ENCODE measurements around the gene GRHL3. TPM values are rescaled to one million over a fixed set of nuclear protein-coding genes. Genes with fewer than 3 reads are reported as not detected.

GRHL3 gene
- total RNA-seq, 2 donors from 2014 or later, result 8.1 to 8.4 TPM

DNA sequence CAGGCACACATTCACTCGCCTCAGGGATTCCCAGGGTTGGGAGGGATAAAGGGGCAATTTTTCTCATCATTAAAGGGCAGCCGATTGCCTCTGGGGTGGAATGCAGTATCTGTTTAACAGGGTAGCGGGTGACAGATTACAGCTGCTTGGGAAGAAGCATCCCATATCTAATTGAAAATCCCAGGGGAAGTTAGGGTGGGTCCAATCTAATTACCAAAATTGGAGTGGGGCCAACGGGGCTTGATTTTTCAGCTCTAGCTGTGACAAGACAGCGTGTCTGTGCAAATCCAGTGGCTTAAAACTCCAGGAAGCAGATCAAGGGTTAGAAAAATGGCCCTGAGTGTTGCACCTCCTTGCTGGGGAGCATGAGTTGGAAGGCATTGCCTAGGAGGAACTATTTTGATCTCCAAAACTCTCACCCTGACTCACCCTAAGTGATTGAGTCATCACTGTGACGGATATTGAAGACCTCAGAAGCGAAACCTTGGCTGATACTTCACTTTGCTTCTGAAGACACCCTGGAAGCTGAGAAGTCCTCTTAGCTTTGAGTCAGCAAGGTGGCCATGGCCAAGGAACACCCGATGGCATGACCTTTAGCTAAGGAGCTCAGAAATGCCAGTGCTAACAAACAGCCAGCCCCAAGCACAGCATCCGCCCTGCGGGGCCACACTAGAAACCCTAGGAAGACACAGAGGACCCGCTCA is 46.0 kb downstream of the GRHL3 start:
- H3K9me3 ChIP-seq, result no peaks in the 10 kb centered on the region
- WGBS, result 71% methylated on average over 11 of the region's 11 CpGs
- H3K27ac ChIP-seq, result no peak overlapping the region
- no peak for TF ChIP-seq POLR2AphosphoS5 (IDR thresholded peaks at IDR 0.05)
- TF ChIP-seq POLR2A (IDR thresholded peaks at IDR 0.05), result no peak
- TF ChIP-seq, protein P1, sequence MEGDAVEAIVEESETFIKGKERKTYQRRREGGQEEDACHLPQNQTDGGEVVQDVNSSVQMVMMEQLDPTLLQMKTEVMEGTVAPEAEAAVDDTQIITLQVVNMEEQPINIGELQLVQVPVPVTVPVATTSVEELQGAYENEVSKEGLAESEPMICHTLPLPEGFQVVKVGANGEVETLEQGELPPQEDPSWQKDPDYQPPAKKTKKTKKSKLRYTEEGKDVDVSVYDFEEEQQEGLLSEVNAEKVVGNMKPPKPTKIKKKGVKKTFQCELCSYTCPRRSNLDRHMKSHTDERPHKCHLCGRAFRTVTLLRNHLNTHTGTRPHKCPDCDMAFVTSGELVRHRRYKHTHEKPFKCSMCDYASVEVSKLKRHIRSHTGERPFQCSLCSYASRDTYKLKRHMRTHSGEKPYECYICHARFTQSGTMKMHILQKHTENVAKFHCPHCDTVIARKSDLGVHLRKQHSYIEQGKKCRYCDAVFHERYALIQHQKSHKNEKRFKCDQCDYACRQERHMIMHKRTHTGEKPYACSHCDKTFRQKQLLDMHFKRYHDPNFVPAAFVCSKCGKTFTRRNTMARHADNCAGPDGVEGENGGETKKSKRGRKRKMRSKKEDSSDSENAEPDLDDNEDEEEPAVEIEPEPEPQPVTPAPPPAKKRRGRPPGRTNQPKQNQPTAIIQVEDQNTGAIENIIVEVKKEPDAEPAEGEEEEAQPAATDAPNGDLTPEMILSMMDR (IDR thresholded peaks at IDR 0.05), result no peak
- no peaks in the 10 kb centered on the region for H3K36me3 ChIP-seq
- intact Hi-C loops (cut with DNase I), result no loop called here
- H3K27me3 ChIP-seq (replicated peaks; ENCODE audit: insufficient read depth), result no peaks in the 10 kb centered on the region
- no peak overlapping the region for H3K4me3 ChIP-seq
- DNase-seq (ENCODE audit: low spot score), result no peak
- no peaks in the 10 kb centered on the region for H3K4me1 ChIP-seq (replicated peaks)

DNA sequence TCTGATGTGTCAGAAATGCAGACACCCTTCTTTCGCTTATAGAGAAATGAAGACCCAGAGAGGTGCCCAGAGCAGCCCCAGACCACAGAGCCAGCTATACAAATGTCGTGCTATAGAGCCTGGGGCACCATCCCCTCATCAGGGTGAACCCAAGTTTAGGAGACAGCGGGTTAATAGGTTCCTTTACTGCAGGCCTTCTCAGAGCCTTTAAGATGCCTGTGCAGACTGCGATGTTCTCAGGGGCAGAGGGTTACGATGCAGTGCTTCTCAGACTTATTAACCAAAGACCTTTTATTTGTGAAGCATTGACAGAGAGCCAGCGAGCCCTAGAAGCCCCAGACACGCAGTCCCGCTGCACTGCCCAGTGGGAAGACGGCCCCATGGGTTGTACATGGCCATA is 47.5 kb downstream of the GRHL3 start:
- Histone ChIP-seq H3K36me3 (no peaks in the 10 kb centered on the region), H3K27me3 (replicated peaks; ENCODE audit: insufficient read depth) (no peaks in the 10 kb centered on the region), H3K4me1 (replicated peaks) (no peaks in the 10 kb centered on the region), H3K27ac (no peak overlapping the region), H3K9me3 (no peaks in the 10 kb centered on the region), H3K4me3 (no peak overlapping the region)
- intact Hi-C loops (cut with DNase I), result no loop called here
- 92% methylated on average over 9 of the region's 9 CpGs for WGBS
- no peak for DNase-seq (ENCODE audit: low spot score)
- TF ChIP-seq POLR2A (IDR thresholded peaks at IDR 0.05) (no peak), POLR2AphosphoS5 (IDR thresholded peaks at IDR 0.05) (no peak)
- TF ChIP-seq, protein P1 (IDR thresholded peaks at IDR 0.05), result no peak

DNA sequence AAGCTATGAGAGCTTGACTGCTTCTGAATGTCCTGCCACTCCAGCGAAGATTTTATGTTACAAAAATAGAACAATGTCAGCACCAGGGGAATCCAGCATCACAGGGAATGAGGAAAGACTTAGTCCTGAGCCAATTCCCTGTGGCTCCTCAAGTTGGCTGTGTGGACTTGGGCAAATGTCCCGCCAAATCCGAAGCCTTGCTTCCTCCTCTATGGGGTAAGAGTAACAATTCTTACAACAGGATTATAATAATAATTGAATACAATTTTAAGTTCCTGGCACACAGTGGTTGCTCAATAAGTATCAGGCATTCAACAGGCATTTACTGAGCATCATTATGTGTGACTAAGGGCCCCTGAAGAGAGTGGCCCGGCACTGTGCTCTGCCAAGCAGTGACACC is 50.0 kb downstream of the GRHL3 start:
- no peaks in the 10 kb centered on the region for H3K36me3 ChIP-seq
- TF ChIP-seq POLR2A (IDR thresholded peaks at IDR 0.05) (no peak), POLR2AphosphoS5 (IDR thresholded peaks at IDR 0.05) (no peak)
- TF ChIP-seq, protein P1 (IDR thresholded peaks at IDR 0.05), result no peak
- no peak for DNase-seq (ENCODE audit: low spot score)
- intact Hi-C loops (cut with DNase I), result no loop called here
- no peak overlapping the region for H3K4me3 ChIP-seq
- H3K9me3 ChIP-seq, result no peaks in the 10 kb centered on the region
- H3K27me3 ChIP-seq (replicated peaks; ENCODE audit: insufficient read depth), result no peaks in the 10 kb centered on the region
- WGBS, result 87% methylated on average over 4 of the region's 4 CpGs
- no peak overlapping the region for H3K27ac ChIP-seq
- no peaks in the 10 kb centered on the region for H3K4me1 ChIP-seq (replicated peaks)

DNA sequence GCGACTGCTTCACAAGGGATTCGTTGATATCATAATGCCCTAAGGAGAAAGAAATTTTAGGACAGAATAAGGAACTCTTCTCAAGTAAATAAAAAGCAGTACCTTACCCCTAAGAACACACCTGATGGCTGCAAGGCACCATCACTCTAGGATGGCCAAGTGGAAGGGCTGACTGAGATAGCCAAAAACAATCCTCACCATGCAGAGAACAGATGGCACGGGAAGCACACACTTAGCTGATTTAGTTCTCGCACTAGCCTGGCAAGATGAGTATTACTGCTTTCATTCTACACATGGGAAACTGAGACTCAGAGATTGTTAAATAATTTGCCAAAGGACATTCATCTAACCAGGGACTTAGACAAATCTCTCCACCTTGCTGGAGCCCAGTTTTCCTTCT is 50.6 kb downstream of the GRHL3 start:
- Histone ChIP-seq H3K27ac (no peak overlapping the region), H3K4me1 (replicated peaks) (no peaks in the 10 kb centered on the region), H3K9me3 (no peaks in the 10 kb centered on the region), H3K4me3 (no peak overlapping the region), H3K27me3 (replicated peaks; ENCODE audit: insufficient read depth) (no peaks in the 10 kb centered on the region), H3K36me3 (no peaks in the 10 kb centered on the region)
- DNase-seq (ENCODE audit: low spot score), result no peak
- intact Hi-C loops (cut with DNase I), result no loop called here
- no peak for TF ChIP-seq POLR2AphosphoS5 (IDR thresholded peaks at IDR 0.05)
- 95% methylated on average over 4 of the region's 4 CpGs for WGBS

DNA sequence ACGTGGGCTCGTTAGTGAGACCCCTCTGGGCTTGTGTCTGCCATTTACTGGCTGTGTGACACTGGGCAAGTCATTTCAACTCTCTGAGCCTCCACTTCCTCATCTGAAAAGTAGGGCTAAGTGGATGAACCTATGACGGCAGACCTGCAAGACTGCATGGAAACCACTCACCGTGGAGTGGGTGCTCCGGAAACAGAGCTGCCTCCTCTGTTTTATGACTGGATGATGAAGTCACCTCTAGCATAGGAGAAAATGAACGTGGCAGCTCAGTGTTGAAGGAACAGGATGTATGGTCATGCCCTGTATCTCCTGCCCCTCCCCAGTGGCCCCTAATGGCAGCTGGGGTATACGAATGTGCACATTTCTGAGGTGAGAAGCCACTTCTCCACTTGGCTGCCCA is 53.9 kb downstream of the GRHL3 start:
- intact Hi-C loops (cut with DNase I), result no loop called here
- 67% methylated on average over 7 of the region's 7 CpGs for WGBS
- no peak overlapping the region for H3K27ac ChIP-seq

More for the DNA sequence above, 53.9 kb downstream of the GRHL3 start:
- Histone ChIP-seq H3K4me3 (no peak overlapping the region), H3K9me3 (no peaks in the 10 kb centered on the region), H3K27me3 (replicated peaks; ENCODE audit: insufficient read depth) (no peaks in the 10 kb centered on the region), H3K4me1 (replicated peaks) (no peaks in the 10 kb centered on the region), H3K36me3 (no peaks in the 10 kb centered on the region)
- TF ChIP-seq POLR2AphosphoS5 (IDR thresholded peaks at IDR 0.05), result no peak
- no peak for TF ChIP-seq POLR2A (IDR thresholded peaks at IDR 0.05)
- TF ChIP-seq, protein P1 (IDR thresholded peaks at IDR 0.05), result no peak
- no peak for DNase-seq (ENCODE audit: low spot score)

Measured in prostate gland (tissue), 2 donors.